GM18517 (cell line): ENCODE results near the gene VAV2.

Source experiments
- ATAC-seq: cut with Tn5 transposase; IDR thresholded peaks from one replicate; pipeline ENCODE4 v1.9.1; 2021; ENCODE audit warnings: mild to moderate bottlenecking, moderate library complexity; ENCODE audit not compliant: unreplicated experiment

The VAV2 gene

DNA sequence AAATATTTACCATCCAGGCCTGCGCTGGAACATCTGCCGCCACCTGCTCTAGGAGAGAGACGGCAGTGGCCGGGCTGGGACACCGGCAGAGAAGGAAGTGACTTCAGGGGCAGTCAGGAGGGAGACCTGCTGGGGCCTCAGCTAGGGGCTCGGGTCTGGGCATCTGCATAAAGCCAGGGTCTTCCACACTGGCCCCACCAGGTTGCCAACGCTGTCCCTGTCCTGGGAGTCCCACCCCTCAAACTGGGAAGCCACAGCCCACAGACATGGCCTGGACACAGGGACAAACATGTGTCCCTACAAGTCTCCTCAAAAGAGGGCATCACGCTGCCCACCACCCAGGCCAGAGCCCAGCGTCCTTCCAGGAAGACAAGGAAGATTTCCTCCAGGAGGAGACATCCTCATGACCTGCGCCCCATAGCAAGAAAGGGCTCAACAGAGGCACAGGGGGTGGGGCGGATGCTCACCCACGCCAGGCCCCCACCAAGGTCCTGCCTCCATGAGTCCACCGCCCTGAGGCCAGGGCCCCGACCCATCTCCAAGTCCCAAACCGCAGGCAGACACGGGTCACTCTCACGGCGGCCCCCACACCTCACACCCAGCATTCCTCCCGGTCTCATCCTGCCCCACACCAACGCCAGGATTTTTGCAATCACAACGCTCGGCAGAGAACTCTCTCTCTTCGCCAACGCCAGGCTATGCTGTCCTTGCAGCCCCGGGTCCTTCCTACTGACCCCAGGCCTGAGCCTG, 9.0 kb downstream of the VAV2 start:
- no peak for ATAC-seq

DNA sequence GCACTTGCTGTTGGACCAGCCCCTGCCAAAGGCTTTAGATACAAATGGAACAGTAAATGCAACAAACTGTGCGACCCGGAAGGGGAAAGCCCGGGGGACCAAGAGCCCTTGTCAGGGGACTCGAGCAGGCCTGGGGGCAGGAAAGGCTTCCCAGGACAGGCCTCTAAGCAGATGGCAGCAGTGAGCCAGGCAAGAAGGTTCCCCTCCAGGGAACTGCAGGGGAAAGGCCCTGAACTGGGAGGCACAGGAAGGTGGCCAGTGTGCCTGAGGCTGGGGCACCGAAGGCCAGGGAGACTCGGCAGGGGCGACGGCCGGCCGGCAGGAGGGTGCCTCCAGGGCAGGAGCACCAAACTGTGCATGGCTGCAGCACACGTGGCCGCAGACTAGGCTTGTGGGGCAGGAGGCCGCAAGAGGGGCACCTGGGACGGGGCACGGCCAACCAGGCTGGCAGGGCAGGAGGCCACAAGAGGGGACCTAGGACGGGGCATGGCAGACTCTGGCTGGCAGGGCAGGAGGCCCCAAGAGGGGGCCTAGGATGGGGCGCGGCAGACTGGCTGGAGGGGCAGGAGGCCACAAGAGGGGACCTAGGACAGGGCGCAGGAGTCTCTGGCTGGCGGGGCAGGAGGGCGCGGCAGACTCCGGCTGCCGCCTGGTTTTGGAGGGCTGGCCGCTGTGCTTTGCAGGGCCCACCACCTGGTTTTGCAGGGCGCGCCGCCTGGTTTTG, 10.0 kb downstream of the VAV2 start:
- ATAC-seq: no peak

DNA sequence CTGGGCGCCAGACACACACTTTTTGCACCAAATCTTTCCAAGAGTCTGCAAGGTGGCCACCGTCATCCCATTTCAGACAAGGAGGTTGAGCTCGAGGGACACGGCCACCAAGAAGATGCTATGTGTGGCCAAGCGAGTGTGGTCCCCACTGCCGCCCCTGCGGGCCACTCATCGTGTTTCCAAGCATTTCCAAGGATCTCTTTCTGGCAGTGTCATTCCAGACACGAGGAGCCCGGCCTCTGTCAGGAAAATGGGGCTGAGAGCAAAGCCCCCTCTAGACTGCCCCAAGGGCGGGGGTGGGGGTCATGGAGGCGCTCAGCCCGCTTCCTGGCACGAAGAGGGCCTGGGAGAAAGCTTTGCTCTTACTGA, 10.6 kb downstream of the VAV2 start:
- ATAC-seq: no peak

DNA sequence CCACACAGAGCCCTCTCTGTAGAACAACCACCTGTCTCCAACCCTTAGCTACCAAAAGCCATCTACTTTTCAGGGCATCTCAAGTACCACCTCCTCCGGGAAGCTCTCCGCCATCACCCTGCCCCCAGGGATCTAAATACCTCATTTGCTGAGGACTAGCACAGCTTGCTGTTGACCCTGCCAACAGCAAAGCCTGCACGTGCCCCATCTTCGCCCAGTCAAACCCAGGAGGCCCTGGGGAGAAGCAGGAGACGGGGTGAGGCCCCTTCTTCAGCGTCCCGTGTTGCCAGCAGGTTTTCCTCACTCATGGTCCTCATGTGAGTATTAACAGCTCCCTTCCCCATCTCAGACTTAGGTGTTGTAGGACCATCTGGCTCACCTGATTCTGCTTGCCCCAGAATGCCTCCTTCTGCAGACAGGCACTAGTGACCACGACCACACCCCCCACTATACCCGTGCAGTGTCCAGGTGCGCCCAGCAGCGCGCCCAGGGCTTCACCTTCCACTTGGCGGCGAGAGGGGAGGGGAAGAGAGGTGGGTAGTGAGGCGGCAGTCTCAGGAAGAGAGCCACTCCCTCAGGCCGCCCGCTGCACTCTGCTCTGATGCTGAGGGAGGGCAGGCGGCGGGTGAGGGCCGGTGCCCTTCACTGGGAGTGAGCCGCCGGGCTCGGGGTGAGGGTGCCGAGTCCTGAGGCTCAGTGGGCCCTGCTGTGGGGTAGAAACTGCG, 11.1 kb downstream of the VAV2 start:
- no peak for ATAC-seq

DNA sequence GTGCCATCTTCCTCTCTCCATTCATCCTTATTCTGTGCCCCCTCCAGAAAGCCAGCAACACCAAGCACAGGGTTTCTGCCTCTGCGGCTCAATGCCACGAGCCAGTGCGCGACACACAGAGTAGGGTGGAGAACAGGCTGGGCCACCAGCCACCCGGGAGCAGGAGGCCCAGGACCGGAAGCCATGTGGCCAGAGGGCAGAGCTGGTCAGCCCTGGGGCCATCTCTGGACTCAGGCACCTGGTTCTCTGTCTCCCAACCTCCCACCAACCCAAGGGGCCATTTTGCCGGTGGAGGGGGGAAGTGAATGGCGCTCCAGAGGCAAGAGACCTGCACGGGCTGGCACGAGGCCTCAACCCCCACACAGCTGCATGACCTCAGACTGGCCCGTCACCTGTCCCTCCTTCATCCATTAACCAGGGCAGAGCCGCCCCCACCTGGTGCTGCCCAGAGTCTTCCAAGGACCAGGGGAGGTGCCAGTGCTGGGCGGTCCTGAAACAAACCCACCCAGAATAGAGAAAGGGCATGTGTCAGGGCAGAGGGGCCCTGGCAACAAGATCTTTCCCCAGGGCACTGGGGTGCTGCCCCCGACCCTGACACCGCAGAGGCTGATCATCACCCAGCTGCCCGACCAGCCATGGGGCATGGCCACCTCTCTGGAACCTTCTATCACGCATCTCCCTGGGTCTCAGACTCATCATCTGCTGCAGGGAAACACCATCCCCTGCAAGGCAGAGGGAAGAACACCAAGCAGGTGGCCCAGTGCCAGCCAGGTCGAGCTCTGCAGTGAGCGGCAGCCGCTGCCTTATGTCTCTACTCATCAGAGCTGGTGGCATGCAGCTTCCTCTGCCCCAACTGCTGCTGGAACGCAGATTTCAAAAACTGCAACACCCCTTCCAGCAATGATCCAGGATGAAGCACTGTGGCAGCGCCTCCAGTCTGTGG, 11.9 kb downstream of the VAV2 start:
- ATAC-seq: no peak

DNA sequence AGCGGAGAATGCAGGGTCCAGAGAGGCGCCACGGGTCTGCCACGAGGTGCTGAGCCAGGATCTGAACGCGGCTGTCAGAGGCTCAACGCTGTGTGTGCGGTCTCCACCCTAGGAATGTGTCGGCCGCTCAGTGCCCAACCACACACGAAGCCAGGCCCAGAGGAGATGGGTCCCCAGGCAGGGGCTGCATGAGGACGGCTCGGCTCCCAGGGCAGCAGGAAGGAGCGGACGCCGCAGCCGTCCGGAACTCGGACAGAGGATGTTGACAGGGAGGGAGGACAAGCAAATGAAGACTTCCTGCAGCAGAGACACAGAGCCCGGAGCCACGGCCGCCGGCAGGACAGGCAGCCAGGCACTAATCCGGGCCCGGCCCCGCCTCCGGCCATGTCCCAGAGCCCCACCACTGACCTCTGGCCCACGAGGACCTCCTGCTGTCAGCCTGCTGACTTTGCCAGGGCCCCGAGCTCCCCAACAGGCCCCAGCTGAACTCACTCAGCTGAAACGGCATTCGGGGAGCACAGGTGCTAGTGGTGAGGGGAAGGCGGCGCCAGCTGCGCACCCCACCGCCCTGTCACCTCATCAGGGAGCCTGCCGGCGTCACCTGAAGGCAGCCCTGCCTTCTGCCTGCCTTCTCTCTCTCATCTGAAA, 12.7 kb downstream of the VAV2 start:
- peak; percentile 52 for ATAC-seq

DNA sequence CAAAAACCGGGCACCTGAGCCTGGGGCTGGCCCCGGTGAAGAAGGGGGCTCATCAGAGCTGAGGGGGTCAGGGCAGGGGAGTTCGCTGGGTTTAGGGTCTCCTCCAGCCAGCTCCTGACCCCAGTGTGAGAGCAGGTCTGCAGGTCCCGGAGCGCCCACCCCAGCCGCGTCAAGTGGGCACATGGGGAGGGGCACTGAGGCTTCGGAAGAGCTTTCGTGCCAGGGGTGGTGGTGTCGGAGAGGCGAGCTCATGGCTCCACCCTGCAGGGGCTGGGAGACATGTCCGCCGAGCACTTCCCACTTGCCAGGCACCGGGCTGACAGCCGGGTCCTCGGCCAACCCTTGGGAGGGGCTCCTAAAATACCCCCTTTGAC, 13.2 kb downstream of the VAV2 start:
- no peak for ATAC-seq

DNA sequence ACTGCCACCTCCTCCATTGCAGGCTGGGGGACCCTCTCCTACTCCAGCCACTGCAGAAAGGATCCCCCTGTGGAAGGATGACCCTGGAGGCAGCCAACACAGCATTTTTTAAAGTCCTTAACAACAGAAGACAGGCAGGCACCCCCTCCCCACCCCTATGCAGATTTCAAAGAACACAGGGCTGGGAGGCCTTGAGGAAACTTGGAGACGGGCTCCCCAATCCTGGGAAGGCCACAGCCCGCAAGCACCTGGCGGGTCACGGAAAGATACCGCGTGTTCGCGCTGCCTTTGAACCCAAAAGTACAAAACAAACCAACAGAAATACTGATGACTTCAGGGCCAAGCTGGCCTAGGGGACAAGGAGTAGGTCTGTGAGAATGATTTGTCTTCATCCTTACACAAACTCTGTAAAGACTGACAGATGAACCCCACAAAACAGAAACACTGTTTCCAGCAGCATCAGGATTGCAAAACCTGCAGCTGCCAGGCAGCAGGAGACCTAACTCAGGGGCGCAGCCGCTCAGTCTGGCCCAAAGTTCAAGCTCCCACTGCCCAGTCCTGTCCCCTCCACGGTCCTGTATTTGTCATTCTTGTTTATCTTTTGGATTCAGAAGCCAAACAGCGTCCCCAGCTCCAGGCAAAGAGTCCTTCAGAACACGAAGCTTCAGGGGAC, 13.8 kb downstream of the VAV2 start:
- no peak for ATAC-seq

DNA sequence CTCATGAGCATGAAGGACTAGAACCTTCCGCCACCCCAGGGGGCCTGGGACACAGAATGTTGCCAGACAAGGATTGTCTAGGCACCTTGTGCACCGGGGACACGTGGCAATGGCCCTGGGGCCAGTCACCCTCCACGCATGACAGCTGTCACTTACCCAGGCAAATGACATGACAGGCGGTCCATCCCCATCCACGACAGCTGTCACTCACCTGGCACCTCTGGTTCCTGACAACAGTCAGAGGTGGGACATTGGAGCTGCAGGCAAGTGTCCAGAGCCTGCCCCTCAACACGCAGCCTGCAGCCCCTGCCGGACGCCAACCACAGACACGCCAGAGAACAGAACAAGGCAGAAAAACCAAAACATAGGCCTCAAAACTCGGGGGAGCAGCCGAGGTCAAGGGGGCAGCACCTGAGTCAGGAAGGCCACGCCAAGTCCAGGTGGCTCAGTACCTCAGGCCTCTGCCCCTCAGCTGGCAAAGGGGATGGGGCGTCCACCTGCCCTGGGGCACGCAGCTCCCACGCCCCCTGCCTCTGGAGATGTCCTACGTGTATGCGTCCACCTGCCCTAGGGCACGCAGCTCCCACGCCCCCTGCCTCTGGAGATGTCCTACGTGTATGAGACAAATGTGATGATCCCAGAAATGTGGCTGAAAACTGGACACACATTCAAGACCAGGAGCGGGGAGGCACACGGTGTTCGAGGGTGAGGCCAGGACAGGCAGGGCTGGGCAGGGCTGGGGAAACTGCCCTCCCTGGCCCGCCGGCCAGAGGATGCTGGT, 14.5 kb downstream of the VAV2 start:
- ATAC-seq: no peak

DNA sequence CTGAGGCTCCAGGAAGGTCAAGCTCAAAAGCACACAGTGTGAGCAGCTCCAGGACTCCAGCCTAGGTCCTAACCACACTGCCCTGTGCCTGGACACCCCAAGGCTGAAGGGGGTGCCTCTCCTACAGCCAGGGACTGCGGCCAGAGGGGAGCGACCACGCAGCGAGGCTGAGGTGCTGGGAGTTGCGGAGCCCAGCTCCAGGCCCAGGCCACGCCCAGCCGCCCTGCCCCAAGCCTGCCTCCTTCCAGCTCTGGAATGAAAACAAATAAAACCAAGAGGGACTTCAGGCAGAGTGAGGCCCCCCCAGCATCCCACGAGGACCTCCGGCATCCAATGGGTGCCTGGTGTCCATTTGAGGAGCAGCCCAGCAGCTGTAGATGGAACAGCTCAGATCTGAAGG, 15.2 kb downstream of the VAV2 start:
- ATAC-seq: no peak

DNA sequence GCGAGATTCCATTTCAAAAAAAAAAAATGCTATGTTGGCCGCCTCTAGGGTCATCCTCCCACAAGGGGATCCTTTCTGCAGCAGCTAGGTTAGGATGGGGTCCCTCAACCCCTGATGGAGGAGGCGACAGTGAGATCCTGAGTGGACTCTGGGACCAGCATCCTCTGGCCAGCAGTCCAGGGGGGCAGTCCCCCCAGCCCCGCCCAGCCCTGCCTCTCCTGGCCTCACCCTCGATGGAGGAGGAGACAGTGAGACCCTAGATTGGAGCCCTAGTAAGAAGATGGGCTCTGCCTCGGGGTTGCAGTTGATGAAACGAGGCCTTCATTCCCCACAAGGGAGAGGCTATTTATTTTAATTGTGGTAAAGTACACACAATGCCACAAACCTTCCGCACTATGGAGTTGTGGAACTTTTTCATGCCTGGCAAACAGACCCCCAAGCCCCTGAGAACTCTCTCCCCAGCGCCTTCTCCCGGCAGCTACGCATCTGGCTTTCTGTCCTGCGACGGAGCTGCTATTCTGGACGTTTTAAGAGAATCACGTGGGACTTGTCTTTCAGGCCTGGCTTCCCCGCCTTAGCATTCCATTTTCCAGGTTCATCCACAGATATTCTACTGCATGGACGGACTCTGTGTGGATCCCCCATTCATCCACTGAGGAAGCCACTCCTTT, 15.8 kb downstream of the VAV2 start:
- no peak for ATAC-seq

DNA sequence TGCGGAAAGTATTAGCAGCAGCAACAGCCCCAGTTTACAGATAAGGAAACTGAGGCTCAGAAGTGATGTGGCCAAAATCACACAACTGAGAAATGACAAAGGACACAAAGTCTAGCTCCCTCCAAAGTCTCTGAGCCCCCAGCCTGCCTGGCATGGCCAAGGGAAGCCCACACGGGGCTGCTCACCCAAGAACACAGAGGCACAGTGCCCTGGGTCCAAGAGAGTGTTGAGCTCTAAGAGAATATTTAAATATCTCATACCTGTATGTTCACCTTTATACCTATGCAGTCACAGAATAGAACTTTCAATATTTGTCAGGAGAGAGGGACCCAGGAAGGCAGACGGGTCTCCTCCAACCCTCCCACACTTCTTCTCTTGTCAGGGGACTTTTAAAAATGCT, 16.6 kb downstream of the VAV2 start:
- no peak for ATAC-seq

DNA sequence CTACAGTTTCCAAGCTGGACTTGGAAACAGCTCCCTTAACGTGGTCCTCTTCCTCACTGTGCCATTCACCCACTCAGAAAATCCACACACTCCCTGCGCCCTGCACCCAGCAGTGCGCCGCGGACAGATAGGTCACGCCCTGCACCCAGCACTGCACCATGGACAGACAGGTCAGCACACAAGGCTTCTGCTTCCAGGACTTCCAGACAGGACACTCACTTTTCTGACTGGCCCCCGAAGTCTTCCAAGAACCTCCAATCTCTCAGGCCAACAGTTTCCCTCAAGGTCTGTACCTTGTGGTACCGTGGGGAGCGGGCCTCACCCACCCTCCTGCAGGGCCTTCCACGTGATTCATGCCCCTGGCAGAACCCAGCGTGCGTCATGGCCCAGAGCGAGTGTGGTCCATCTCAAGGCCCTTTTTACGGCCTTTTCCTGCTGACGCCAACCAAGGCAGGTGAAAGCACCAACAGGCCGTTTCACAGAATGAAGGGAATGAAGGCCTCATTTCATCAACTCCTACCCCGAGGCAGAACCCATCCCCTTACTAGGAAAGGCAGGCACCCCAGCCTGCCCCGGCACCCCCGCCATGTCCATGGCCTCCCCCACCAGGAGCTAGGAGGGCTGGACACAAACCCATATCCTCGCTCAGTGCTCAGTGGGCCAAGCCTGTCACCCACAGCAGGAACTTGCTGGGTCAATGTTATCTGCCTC, 17.3 kb downstream of the VAV2 start:
- ATAC-seq: no peak

DNA sequence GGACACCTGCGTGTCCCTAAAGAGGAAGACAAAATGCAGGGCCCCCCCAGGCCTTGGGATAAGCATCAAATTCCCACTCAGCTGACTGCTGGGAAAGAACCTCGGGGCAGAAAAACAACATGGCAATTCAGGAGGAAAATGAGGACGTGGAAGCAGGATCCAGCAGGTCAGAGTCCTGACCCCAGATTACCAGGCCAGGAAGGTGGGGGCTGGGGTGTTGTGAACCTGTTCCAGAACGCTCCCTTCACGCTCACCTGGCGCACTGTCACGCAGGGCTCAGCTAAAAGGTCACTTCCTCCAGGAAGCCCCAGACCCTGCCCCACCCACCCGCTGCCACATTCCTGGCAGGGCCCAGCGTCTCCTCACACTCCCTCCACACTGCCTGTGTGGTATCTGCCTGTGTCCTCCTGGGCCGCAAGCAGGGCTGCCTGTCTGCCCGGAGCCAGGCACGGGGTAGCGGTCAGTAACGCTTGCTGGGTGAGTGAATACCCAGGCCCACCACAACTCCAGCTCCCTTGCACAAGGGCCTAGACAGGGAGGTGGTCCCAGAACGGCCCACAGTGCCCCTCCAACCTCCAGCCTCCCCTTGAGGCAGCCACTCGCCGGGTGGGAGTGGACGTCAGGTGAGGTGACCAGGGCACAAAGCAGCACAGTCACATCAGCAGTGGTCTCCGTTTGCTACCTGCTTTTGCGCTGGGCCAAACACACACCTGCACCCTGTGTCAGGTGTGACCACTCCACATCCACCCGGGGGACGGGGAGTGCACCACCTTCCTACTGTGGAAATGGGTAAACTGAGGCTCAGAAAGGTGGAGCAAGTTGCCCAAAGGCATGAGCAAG, 18.1 kb downstream of the VAV2 start:
- ATAC-seq: no peak

DNA sequence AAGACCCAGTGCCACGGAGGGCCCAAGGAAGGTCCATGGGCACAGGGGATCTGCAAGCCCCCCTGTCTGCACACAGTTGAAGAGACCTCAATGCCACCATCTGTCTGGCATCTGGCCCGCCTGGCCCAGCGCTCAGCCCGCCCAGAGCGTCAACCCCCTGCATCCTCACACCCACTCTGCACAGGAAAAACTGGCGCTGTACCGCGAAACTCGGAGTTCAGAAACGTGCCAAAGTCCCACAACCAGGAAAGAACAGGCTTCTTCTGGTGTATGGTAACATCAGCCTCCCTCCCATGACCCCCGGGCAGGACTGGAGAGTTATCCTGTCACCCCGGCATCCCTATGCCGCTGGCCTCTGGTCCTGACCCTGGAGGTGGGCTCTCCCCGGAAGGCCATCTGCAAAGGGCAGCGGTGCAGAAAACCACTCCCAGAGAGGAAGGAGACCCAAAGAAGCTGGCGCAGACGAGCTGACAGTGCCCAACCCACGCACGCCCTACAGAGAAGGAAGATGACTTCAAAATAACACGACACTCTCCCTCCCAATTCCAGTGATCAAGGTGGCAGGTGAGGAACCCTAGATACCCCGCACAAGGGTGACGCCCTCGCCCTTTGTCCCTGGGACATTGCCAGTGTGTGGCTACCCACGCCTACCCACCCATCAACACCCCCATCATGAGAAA, 18.9 kb downstream of the VAV2 start:
- ATAC-seq: no peak
